Hepatocyte (in vitro differentiated cells): ENCODE data around the gene MGMT. TPM values are rescaled to one million over a fixed set of nuclear protein-coding genes. Genes with fewer than 3 reads are reported as not detected.

Source experiments
- DNase-seq: peaks from one replicate; pipeline ENCODE4 v3.0.0-alpha.2; 2016; ENCODE audit warnings: low spot score
- H2AFZ ChIP-seq: fragments of 200-600 bp; sonication (generic); 2 replicates; pipeline ENCODE4 v1.6.0; 2016; ENCODE audit warnings: antibody characterized with exemption, mild to moderate bottlenecking
- H3K27ac ChIP-seq: fragments of 200-600 bp; sonication (generic); 2 replicates; pipeline ENCODE4 v1.5.1; 2016; ENCODE audit warnings: mild to moderate bottlenecking
- H3K27me3 ChIP-seq: fragments of 200-600 bp; sonication (generic); 2 replicates; pipeline ENCODE4 v1.6.1; 2016
- H3K36me3 ChIP-seq: fragments of 200-600 bp; sonication (generic); replicated peaks from 2 replicates; pipeline ENCODE4 v1.5.1; 2016; ENCODE audit warnings: low read depth; ENCODE audit not compliant: insufficient read depth
- H3K4me1 ChIP-seq: fragments of 200-600 bp; sonication (generic); 2 replicates; pipeline ENCODE4 v1.5.1; 2016; ENCODE audit warnings: mild to moderate bottlenecking, moderate library complexity; ENCODE audit not compliant: insufficient read depth
- H3K4me2 ChIP-seq: fragments of 200-600 bp; sonication (generic); 2 replicates; pipeline ENCODE4 v1.6.0; 2016
- H3K4me3 ChIP-seq: fragments of 200-600 bp; sonication (generic); 2 replicates; pipeline ENCODE4 v1.5.1; 2016; ENCODE audit warnings: mild to moderate bottlenecking
- H3K79me2 ChIP-seq: fragments of 200-600 bp; sonication (generic); 2 replicates; pipeline ENCODE4 v1.6.0; 2017; ENCODE audit warnings: mild to moderate bottlenecking
- H3K9me2 ChIP-seq: fragments of 200-600 bp; sonication (generic); replicated peaks from 2 replicates; pipeline ENCODE4 v1.6.0; 2017; ENCODE audit warnings: mild to moderate bottlenecking; ENCODE audit not compliant: insufficient read depth
- H3K9me3 ChIP-seq: fragments of 200-600 bp; sonication (generic); 2 replicates; pipeline ENCODE4 v1.5.1; 2016; ENCODE audit warnings: low read depth, mild to moderate bottlenecking
- H4K20me1 ChIP-seq: fragments of 200-600 bp; sonication (generic); 2 replicates; pipeline ENCODE4 v1.6.0; 2016; ENCODE audit warnings: mild to moderate bottlenecking; ENCODE audit not compliant: insufficient read depth, poor library complexity, severe bottlenecking
- CTCF ChIP-seq: fragments of 200-600 bp; sonication (generic); IDR thresholded peaks from 2 replicates; pipeline ENCODE4 v1.5.1; 2016; ENCODE audit warnings: antibody characterized with exemption, mild to moderate bottlenecking; ENCODE audit not compliant: poor library complexity
- EZH2 ChIP-seq: fragments of 200-600 bp; sonication (generic); IDR thresholded peaks from 2 replicates; pipeline ENCODE4 v1.6.1; 2016; ENCODE audit warnings: antibody characterized with exemption, mild to moderate bottlenecking, borderline replicate concordance
- EZH2phosphoT487 ChIP-seq: fragments of 200-600 bp; sonication (generic); IDR thresholded peaks from one replicate; pipeline ENCODE4 v1.6.1; 2018; ENCODE audit warnings: antibody characterized with exemption, mild to moderate bottlenecking, low read depth, moderate library complexity; ENCODE audit not compliant: unreplicated experiment, severe bottlenecking
- WGBS: methylation state at CpG from one replicate; pipeline ENCODE4 v1.1.6; 2016; ENCODE audit warnings: low lambda C conversion rate; ENCODE audit errors: missing lambda C conversion rate; 5-methylcytosine and 5-hydroxymethylcytosine counted together
- polyA plus RNA-seq: library from polyadenylated mRNA; unstranded; fragments of >200 nt; fragmentation: Nextera tagmentation; extraction: Ambion mirVana; gene quantifications from 2 replicates; pipeline ENCODE4 v1.2.1, GENCODE V29; 2016
- total RNA-seq: library from RNA; depleted of rRNA; stranded (reverse); fragments of >200 nt; gene quantifications from 2 replicates; pipeline ENCODE4 v1.2.3, GENCODE V29; 2014

MGMT gene
- total and polyA plus RNA-seq, 2 experiments from 2014 or later: 41.5 to 41.9 TPM

- Histone ChIP-seq H3K4me3 (no peak overlapping the region), H3K4me1 (no peaks in the 10 kb centered on the region), H3K79me2 (no peaks in the 10 kb centered on the region), H3K4me2 (no peak overlapping the region), H3K9me2 (no peaks in the 10 kb centered on the region), H3K27ac (no peak overlapping the region), H3K36me3 (no peaks in the 10 kb centered on the region), H3K9me3 (no peaks in the 10 kb centered on the region), H2AFZ (no peak overlapping the region), H3K27me3 (no peaks in the 10 kb centered on the region), H4K20me1 (no peaks in the 10 kb centered on the region)
- 90% methylated on average over 37 of the region's 37 CpGs for WGBS
- TF ChIP-seq CTCF (no peak), EZH2 (no peak), EZH2phosphoT487 (no peak)
- DNase-seq: no peak
These were observed 240.7 kb downstream of the MGMT start for GRCh38 chr10:129707406-129708388.

- WGBS: 95% methylated on average over 7 of the region's 7 CpGs
- no peaks in the 10 kb centered on the region for H3K9me2 ChIP-seq
- DNase-seq: no peak
These were observed 242.1 kb downstream of the MGMT start for GRCh38 chr10:129709101-129709500.

GRCh38 chr10:129709627-129710509 is 242.8 kb downstream of the MGMT start:
- TF ChIP-seq EZH2: no peak
- no peak for TF ChIP-seq EZH2phosphoT487
- no peak for TF ChIP-seq CTCF
- H3K27ac ChIP-seq: no peak overlapping the region
- no peak overlapping the region for H2AFZ ChIP-seq
- no peak overlapping the region for H3K4me2 ChIP-seq
- no peaks in the 10 kb centered on the region for H3K36me3 ChIP-seq
- no peaks in the 10 kb centered on the region for H3K79me2 ChIP-seq
- no peak overlapping the region for H3K4me3 ChIP-seq
- H3K9me2 ChIP-seq: no peaks in the 10 kb centered on the region
- no peaks in the 10 kb centered on the region for H3K4me1 ChIP-seq
- 89% methylated on average over 16 of the region's 16 CpGs for WGBS
- H3K27me3 ChIP-seq: no peaks in the 10 kb centered on the region
- no peaks in the 10 kb centered on the region for H3K9me3 ChIP-seq
- no peak for DNase-seq
- H4K20me1 ChIP-seq: no peaks in the 10 kb centered on the region

More at GRCh38 chr10:129709101-129709500, 242.1 kb downstream of the MGMT start:
- Histone ChIP-seq H3K4me2 (no peak overlapping the region), H3K79me2 (no peaks in the 10 kb centered on the region), H2AFZ (no peak overlapping the region), H3K36me3 (no peaks in the 10 kb centered on the region), H3K9me3 (no peaks in the 10 kb centered on the region), H4K20me1 (no peaks in the 10 kb centered on the region), H3K27ac (no peak overlapping the region), H3K4me1 (no peaks in the 10 kb centered on the region), H3K27me3 (no peaks in the 10 kb centered on the region), H3K4me3 (no peak overlapping the region)
- TF ChIP-seq EZH2phosphoT487 (no peak), CTCF (no peak), EZH2 (no peak)
